ENCODE results near the gene RP9. TPM values are rescaled to one million over a fixed set of nuclear protein-coding genes. Genes with fewer than 3 reads are reported as not detected.

RP9 gene
- total RNA-seq, 1 experiment from 2014 or later, result 16.2 TPM

GRCh38 chr7:33050535-33051318 is 58.5 kb downstream of the RP9 start:
- DNase-seq, result no peak
- Histone ChIP-seq H3K56ac (ENCODE audit: insufficient read length, low read depth, low read length) (no peak overlapping the region), H3T11ph (ENCODE audit: low read length) (no peak overlapping the region), H3K9me3 (ENCODE audit: control insufficient read depth, low read depth, low read length) (no peaks in the 10 kb centered on the region), H2BK12ac (ENCODE audit: insufficient read length, low read depth, low read length) (no peak overlapping the region), H2AFZ (ENCODE audit: low read length) (no peak overlapping the region), H2BK5ac (ENCODE audit: insufficient read length, low read length) (no peak overlapping the region), H3K18ac (ENCODE audit: insufficient read length, low read depth, low read length) (no peak overlapping the region), H3K79me1 (ENCODE audit: insufficient read depth, low read depth, low read length, poor library complexity, severe bottlenecking) (peaks cover 5% of the 10 kb centered on the region), H3K79me2 (ENCODE audit: insufficient read depth, low read length) (peaks cover 7% of the 10 kb centered on the region; the same call in 1 of the 2 replicates), H3K14ac (ENCODE audit: insufficient read depth, low read length) (no peak overlapping the region), H3K4ac (ENCODE audit: low read depth, low read length) (no peak overlapping the region), H3K4me2 (ENCODE audit: insufficient read depth, insufficient read length, low read length) (no peak overlapping the region), H3K27ac (ENCODE audit: insufficient read length, low read depth, low read length) (no peak overlapping the region), H4K91ac (ENCODE audit: insufficient read length, low read depth, low read length) (no peak overlapping the region), H3K9ac (ENCODE audit: extremely low read depth, insufficient read length, low read length) (no peak overlapping the region), H2AK5ac (ENCODE audit: insufficient read length, low read length) (no peak overlapping the region), H4K8ac (replicated peaks; ENCODE audit: insufficient read length, low read depth, low read length) (no peak overlapping the region), H2BK20ac (ENCODE audit: low read depth, low read length, poor library complexity, severe bottlenecking) (no peak overlapping the region), H3K4me1 (ENCODE audit: insufficient read depth, low read length) (no peaks in the 10 kb centered on the region), H3K23ac (ENCODE audit: insufficient read length, low read depth, low read length) (no peak overlapping the region), H3K27me3 (ENCODE audit: insufficient read depth, low read length) (no peaks in the 10 kb centered on the region), H2BK120ac (ENCODE audit: low read depth, low read length, poor library complexity, severe bottlenecking) (no peak overlapping the region), H4K5ac (ENCODE audit: insufficient read length, low read depth, low read length) (no peak overlapping the region), H4K20me1 (ENCODE audit: control insufficient read depth, insufficient read depth, insufficient read length) (no peaks in the 10 kb centered on the region), H2BK15ac (ENCODE audit: low read depth, low read length) (no peak overlapping the region), H3K23me2 (ENCODE audit: insufficient read length, low read depth, low read length, poor library complexity, severe bottlenecking) (no peaks in the 10 kb centered on the region)
- Mint-ChIP-seq H3K27me3 (ENCODE audit: low read depth) (no peaks in the 10 kb centered on the region), H3K4me3 (no peak overlapping the region), H3K27ac (no peak overlapping the region), H3K36me3 (ENCODE audit: insufficient read depth in 1 of 3, low read depth in 3 of 3) (no peaks in the 10 kb centered on the region), H3K4me1 (no peaks in the 10 kb centered on the region), H3K9me3 (no peaks in the 10 kb centered on the region)
- peak; percentile 70 for TF ChIP-seq CTCF (conservative IDR thresholded peaks at IDR 0.05)
- WGBS (ENCODE audit: extremely low coverage, insufficient read length, low lambda C conversion rate), result no CpG with 5 or more reads among the region's 1 CpG

All from H9 (cell line).